GOT3 (cell line): ENCODE data around the gene ACTRT1.

ENCODE experiments used
- DNase-seq: peaks from one replicate; lab custom pipeline; 2025; ENCODE audit warnings: mixed read lengths; lab: John Stamatoyannopoulos, UW

The ACTRT1 gene

GRCh38 chrX:128052303-128052702 lies at the start of gene ACTRT1:
ACTRT1 (minus strand) TSS chrX:128052403; CDS start chrX:128052206, 197 bp downstream.
- no peak for DNase-seq

GRCh38 chrX:128078545-128078944 lies 26.3 kb upstream of the ACTRT1 start:
- DNase-seq = no peak

GRCh38 chrX:128057421-128057820 lies 5.2 kb upstream of the ACTRT1 start:
- no peak for DNase-seq

GRCh38 chrX:128051526-128051925 lies 677 bp downstream of the ACTRT1 start:
- DNase-seq = no peak

GRCh38 chrX:128035318-128035717 lies 16.9 kb downstream of the ACTRT1 start:
- DNase-seq = no peak

- DNase-seq = no peak
These were observed 30.6 kb downstream of the ACTRT1 start for GRCh38 chrX:128021566-128021965.

GRCh38 chrX:128020701-128021100 lies 31.5 kb downstream of the ACTRT1 start:
- DNase-seq = no peak

GRCh38 chrX:128019218-128019617 lies 33.0 kb downstream of the ACTRT1 start:
- DNase-seq = no peak

- DNase-seq = no peak
These were observed 40.2 kb downstream of the ACTRT1 start for GRCh38 chrX:128012015-128012414.

- DNase-seq = no peak
These were observed 44.3 kb downstream of the ACTRT1 start for GRCh38 chrX:128007882-128008281.
